Measurements from ENCODE around the gene CDS2. TPM values are rescaled to one million over a fixed set of nuclear protein-coding genes. Genes with fewer than 3 reads are reported as not detected.
A peak's percentile ranks its signal among the peaks of the same experiment; 100 is the strongest.
"Not testable (repeated sequence)": the region's sequence is repeated elsewhere in the genome, so short reads cannot be mapped to it uniquely, and the experiment has no call there.

Gene CDS2
- 18.4 and 23.7 TPM in 2 replicates for total RNA-seq (2014; rRNA removed; shearing (Covaris generic))
- polyA plus RNA-seq (2014; cell fraction: nucleus; rRNA removed), result 12.0 and 13.9 TPM in 2 replicates

DNA sequence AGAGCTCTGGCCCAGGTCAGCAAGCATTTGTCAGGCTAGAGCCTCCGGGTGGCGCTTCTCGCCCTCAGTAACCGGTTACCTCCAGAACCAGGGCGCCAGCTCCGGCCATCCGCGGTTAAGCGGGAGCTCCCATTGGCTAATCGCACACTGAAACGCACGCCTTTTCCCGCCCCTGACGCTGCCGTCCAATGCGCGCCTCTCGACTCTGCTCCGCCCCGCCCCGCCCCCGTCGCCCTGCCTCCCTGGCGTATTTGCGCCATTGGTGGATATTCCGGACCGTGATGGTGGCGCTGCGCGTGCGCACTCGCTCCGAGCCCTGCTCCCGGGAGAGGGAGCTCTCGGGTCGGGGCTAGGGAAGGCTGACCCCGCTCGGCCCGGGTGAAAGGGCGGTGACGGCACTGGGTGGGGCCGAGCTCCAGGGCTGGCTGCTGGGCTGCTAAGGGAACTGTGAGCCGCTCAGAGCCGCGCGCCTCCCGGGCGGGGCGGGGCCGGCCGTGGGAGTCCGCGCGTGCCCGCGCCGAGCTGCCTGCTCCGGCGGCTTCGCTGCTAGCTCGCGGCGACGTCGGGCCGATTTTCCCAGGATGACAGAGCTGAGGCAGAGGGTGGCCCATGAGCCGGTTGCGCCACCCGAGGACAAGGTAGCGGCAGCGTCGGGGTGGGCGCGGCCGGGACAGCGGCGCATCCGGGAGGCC is at the start of gene CDS2:
CDS2 (plus strand) TSS at position 497 of the 692 bp plus-strand sequence; CDS start at position 582, 85 bp downstream.
- DNase-seq (ENCODE audit: extremely low read depth, low read depth), result peak; percentile 99

DNA sequence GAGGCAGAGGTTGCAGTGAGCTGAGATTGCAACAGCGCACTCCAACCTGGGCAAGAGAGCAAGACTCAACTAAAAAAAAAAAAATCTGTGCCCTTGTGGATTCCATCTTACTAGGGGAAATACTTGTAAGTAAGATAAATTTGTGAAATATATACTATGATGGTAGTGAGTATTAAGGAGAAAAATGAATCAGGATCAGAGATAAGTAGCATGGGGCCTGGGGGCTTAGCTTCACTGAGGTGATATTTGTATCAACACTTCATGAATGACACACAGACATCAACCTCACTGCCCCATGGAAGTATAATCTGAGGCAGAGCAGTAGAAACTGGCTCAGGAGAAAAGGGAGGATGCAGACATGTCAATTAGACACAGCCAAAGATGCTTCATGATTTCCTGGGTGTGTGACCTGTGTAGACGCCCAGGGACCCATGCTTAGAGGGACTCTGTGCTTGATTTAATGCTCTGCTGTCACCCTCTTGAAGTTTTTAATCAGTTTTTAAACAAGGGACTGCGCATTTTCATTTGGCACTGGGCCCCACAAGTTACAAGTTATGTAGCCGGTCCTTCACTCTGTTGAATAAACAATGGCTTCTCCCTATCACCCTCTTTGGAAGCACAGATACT is 48.9 kb upstream of the CDS2 start:
- DNase-seq (ENCODE audit: extremely low read depth, low read depth), result no peak

DNA sequence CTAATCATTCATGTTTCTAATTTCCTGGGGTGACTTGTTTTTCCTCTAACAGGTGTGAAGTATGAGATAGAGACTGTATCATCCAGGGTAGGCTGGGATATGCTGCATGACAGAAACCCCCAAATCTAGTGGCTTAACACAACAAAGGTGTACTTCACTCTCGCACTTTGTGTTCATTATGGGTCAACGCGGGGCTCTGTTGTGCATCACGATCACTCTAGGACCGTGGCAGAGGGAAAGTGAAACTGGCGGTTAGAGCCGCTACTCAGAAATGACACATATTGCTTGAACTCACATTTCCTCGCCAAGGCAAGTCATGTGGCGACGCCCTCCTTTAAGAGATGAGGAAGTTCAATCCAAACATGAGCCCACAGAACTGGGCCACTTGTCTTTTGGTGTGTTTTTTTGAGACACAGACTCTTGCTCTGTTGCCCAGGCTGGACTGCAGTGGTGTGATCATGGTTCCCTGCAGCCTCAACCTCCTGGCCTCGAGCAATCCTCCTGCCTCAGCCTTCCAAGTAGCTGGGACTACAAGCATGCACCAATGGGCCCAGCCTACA is 48.3 kb upstream of the CDS2 start:
- DNase-seq (ENCODE audit: extremely low read depth, low read depth), result peak; percentile 54

DNA sequence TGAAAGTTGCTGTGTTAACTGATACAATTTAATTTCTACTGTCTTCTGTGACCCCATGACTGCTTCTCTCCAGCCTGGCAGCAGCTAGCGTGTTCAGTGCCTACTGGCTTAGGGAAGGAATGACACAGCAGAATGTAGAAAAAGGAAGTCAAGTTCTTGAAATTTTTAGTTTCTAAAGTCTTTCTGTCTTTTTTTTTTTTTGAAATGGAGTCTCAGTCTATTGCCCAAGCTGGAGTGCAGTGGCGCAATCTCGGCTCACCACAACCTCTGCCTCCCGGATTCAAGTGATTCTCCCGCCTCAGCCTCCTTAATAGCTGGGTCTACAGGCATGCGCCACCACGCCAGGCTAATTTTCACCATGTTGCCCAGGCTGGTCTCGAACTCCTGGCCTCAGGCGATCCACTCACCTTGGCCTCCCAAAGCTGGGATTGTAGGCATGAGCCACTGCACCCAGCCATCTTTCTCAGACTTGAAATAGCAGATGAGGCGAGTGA is 46.4 kb upstream of the CDS2 start:
- DNase-seq (ENCODE audit: extremely low read depth, low read depth), result no peak

DNA sequence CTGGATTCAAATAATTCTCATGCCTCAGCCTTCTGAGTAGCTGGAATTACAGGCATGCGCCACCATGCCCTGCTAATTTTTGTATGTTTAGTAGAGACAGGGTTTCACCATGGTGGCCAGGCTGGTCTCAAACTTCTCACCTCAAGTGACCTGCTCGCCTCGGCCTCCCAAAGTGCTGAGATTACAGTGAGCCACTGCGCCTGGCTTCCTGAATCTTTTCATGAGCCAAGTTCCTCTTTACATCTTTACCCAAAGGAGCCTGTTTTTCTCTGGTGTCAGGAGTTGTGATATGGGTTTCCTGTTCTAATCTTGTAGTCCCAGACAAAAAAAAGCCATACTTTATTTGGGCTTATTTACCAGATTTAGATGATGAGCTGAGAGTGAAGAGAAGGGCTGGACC is 41.4 kb upstream of the CDS2 start:
- DNase-seq (ENCODE audit: extremely low read depth, low read depth), result no peak

DNA sequence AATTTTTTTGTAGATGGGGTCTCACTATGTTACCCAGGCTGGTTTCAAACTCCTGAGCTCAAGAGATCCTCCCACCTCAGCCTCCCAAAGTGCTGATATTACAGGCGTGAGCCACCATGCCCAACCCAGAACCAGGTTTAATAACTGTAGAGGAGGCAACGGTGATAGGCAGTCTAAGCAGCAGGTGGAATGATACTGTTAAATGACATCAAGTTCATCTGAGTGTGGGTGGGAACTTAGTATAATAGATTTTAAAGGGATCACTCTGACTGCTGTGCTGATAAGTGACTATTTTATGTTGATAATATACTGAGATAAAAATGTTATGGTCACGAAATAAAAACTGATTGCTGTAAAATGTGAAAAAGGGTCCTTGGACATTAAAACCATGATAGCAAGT is 38.1 kb upstream of the CDS2 start:
- no peak for DNase-seq (ENCODE audit: extremely low read depth, low read depth)

DNA sequence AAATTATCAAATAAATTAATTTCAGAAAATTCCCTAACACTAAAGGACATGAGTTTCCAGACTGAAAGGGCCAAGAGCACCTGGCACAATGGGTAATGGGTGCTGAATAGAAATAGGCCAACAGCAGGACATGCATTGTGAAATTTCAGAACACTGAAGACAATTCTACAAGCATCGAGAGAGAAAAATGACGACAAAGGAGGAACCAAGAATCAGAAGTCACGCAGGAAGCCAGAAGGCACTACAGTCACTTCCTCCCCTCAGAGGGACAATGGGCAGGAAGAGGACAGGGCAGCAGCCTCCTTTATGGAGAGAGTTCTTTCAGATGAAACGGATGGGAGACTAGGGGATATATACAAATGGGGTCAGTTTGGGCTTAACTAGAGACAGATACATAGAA is 36.6 kb upstream of the CDS2 start:
- no peak for DNase-seq (ENCODE audit: extremely low read depth, low read depth)

DNA sequence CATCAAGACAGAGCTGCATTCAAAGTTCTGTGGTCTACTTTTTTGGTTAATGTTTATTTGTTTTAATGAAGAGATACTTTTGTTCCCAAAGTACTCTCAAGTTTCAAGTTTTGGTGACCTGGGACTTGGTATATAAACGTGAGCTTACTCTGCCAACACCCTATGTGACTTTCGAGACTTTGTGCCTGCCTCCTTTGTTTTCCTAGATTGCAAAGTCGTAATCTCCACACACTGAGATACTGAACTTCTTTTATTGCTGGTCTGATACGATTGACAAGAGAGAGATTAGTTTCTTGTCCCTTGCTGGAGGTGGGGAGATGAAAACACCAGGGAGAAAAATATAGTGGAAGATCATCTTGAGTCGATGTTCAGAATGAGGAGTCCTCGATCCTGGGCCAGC is 34.9 kb upstream of the CDS2 start:
- no peak for DNase-seq (ENCODE audit: extremely low read depth, low read depth)

DNA sequence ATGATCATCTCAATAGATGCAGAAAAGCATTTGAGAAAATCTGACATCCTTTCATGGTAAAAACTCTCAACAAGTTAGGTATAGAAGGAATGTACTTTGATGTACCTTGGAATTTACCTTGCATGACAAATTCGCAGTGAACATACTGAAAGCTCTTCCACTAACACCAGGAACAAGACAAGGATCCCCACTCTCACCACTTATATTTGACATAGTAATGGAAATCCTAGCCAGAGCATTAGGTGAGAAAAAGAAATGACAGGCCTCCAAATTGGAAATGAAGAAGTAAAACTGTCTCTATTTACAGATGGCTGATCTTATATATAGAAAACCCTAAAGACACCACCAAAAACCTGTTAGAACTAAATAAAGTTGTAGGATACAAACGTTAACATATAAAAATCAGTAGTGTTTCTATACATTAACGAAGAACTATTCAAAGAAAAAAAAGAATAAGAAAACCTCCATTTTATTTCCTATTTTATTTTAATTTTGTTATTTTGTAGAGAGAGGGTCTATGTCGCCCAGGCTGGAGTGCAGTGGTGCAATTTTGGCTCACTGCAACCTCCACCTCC is 34.0 kb upstream of the CDS2 start:
- DNase-seq (ENCODE audit: extremely low read depth, low read depth), result no peak

DNA sequence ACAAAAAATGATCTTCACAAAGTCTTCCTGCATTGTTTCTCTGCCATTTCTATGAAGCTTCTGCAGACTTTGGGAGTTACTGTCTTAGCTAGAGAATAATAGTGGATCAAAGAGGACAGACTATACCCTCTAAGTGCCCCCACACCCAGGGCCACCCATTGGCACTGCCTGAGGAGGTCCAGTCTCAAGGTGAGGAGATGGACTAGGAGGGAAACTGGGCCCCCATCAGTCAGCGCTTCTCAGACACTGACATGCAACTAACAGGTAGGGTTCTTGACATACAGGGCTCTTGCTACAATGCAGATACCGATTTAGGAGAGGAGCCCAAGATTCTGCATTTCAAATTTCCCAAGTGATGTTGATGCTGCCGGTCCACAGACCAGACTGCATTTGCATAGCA is 31.4 kb upstream of the CDS2 start:
- DNase-seq (ENCODE audit: extremely low read depth, low read depth), result no peak

DNA sequence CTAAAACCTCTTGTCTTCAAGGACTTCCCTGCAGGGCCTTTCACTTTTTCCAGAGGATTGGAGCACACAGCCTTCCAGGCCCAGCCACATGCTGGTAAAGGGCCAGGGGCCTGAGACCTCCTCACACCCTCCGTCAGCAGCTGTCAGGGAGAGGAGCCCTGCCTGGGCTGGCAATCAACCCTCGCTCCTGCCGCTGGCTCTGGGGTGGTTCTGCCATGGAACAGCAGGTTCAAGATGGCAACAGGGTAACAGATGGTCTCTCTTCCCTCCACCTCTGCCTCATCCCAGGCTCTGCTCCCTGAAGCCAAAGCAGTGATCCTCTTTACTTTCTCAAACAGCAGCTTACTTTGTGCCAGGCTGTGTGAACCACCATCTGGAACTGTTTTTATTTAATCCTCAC is 30.9 kb upstream of the CDS2 start:
- no peak for DNase-seq (ENCODE audit: extremely low read depth, low read depth)

DNA sequence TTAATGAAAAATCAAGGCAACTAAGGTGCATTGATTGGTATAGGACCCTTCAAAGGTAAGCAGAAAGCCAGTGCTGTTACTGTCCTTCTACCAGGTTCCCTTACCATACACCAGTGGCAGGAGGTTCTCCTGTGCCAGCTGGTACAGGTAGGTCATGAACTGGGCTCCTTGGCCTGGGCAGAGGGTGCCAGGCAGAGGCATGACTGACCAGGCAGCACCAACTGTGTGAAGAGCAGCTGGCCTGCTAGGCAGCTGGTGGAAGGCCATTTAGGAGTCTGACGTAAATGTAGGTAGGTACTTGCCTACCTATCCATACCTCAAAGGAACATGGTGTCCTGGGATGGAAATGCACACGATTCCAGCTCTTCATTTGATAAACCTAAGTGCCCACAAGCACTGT is 30.3 kb upstream of the CDS2 start:
- DNase-seq (ENCODE audit: extremely low read depth, low read depth), result no peak

DNA sequence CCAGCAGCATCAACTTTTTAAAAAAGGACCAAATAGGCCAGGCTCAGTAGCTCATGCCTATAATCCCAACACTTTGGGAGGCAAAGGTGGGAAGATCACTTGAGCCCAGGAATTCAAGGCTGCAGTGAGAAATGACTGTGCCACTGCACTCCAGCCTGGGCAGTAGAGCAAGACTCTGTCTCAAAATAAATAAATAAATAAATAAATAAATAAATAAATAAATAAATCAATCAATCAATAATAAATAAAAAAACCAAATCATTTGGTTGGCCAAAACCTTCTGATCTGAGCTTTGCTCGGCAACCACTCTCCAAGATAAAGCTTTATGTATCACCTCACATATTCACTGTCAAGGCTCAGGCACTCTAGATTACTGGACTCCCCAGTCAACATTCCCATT is 27.8 kb upstream of the CDS2 start:
- DNase-seq (ENCODE audit: extremely low read depth, low read depth), result not testable (repeated sequence)

DNA sequence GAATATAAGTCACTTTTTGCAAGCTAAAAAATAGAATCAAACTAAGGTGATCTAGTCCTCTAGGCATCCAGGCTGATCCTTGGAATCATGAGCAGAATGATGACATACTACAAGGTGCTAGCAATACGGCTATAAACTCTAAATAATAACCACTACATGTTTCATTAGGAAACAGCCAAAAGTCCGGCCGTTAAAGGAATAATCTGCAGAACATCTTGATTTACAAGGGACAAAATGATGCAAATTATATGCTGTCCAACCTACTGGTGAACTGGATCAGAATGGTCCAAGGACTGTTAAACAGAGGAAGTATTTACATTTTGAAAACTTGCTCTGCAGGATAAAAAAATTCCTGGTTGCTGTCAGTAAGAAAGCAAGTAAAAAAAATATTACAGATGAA is 26.9 kb upstream of the CDS2 start:
- not testable (repeated sequence) for DNase-seq (ENCODE audit: extremely low read depth, low read depth)

DNA sequence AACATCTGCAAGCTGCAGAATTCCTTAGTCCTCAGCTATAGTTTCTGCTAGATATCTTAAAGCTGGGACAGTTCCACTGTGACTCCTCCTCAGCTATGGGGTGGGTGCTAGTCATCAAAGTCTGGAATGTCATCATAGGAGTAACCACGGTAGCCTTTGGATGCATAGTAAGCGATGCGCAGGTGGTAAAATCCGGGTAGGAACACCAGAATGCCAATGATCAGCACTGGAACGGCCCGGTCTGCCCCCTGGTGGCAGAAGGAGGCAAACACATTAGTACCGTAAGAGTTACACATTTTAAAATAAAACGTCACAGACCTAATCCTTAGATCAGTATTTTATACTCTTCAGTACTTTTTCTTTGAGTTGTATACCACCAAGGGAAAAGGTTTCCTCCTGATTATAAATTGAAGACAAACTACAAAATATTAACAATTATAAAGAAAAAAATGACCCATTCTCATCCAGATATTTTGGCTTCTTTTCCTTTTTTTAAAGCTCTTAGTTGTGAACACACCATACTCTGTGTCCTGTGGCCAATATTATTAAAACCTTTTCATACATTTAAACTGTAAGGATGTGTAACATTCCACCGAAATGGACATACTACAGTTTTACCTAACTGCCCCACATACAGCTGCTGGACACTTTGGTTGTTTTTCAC is 26.0 kb upstream of the CDS2 start:
- DNase-seq (ENCODE audit: extremely low read depth, low read depth), result peak; percentile 60

DNA sequence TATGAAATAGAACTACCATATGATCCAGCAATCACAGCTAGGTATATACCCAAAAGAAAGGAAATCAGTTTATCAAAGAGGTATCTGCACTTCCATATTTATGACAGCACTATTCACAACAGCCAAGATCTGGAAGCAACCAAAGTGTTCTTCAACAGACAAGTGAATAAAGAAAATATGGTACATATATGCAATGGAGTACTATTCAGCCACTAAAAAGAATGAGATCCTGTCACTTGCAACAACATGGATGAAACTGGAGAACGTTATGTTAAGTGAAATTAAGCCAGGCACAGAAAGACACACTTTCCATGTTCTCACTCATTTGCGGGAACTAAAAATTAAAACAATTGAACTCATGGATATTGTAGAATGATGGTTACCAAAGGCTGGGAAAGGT is 22.3 kb upstream of the CDS2 start:
- DNase-seq (ENCODE audit: extremely low read depth, low read depth), result no peak

DNA sequence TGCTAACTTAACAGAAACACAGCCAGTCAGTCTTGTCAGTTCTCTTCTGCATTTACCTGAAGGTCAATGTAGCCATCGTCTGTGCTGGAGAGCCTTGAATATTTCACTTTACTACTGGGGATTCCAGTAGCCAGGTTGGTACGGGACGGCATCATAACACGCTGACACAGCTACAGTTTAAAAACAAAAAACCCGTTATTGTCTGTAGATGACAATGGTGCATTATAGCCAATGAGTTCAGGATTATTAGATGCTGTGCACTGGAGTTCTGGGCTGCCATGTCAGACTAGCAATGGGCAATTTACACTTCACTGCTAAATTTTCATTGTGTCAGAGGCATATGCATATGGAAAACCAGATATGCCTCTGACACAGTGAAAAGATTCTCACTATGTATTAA is 17.5 kb upstream of the CDS2 start:
- no peak for DNase-seq (ENCODE audit: extremely low read depth, low read depth)

DNA sequence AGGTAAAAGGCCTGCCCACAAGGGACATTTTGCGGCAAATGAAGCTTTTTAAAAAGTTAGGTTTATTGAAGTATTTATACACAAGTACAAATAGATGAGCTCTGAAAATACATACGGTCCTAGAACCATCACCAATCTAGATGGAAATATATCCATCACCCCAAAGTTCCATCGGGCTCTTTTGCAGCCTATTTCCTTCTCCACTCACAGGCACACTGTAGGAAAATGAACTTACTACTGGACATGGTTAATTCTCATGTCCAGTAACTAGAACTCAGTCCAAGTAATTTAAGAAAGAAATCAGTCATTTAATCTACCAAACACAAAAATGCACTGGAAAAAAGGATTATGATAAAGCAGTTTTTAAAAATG is 13.2 kb upstream of the CDS2 start:
- DNase-seq (ENCODE audit: extremely low read depth, low read depth), result no peak

DNA sequence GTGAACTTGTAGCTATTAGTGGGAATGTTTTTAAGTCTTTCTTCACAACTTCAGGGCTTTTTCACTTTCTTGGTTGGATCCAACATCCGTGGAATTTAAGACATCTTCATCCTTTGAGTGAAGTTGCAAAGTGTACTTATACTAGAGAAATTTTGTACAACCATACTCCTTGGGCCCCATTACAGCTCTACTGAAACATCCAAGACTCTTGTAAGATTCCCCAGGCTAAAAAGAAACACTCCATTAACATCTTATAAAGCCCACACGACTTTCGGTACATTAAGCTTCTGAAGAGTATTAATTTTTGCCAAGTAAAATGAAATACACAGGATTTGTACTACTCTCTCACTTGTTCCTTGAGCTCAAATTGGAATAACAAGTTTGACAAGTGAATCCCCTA is 12.4 kb upstream of the CDS2 start:
- DNase-seq (ENCODE audit: extremely low read depth, low read depth), result no peak

DNA sequence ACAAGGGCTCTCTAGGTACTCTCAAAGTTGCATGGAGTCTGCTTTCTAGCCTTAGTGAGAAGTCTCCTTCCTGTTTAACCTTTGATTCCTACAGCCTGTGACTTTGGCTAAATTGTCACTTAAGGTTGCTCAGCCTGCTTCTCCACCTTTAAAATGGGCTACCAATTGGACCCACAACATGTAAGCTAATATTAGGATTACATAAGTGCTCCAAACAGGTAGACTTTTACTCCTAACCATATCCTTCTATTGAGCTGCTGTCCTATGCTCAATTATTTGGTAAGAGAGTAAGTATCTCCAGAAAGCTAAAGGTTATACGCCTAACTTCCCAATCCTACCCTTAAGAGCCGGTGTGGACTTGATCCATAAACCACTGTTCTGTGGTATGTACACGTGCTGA is 9.9 kb upstream of the CDS2 start:
- DNase-seq (ENCODE audit: extremely low read depth, low read depth), result no peak
